HEK293 (cell line): Measurements from ENCODE around the gene NAALADL2.

ENCODE experiments used
- GLIS1 ChIP-seq: fragments of 450-650 bp; formaldehyde crosslinking; IDR thresholded peaks from 2 replicates; pipeline ENCODE4 v1.5.1; 2016; ENCODE audit warnings: missing biosample characterization, missing genetic modification characterization
- INSM2 ChIP-seq: fragments of 450-650 bp; formaldehyde crosslinking; IDR thresholded peaks from 2 replicates; pipeline ENCODE4 v1.5.1; 2016; ENCODE audit warnings: missing biosample characterization, missing genetic modification characterization
- KLF9 ChIP-seq: fragments of 450-650 bp; formaldehyde crosslinking; IDR thresholded peaks from 2 replicates; pipeline ENCODE4 v1.5.1; 2016; ENCODE audit warnings: missing biosample characterization, missing genetic modification characterization, low read depth
- SETDB1 ChIP-seq: IDR thresholded peaks from one replicate; pipeline ENCODE4 v1.6.1; 2017; ENCODE audit warnings: mild to moderate bottlenecking, low read length, moderate library complexity, mixed read lengths; ENCODE audit not compliant: insufficient read length
- YY1 ChIP-seq: fragments of 450-650 bp; formaldehyde crosslinking; IDR thresholded peaks from 2 replicates; pipeline ENCODE4 v1.5.1; 2018; ENCODE audit warnings: missing biosample characterization, missing genetic modification characterization
- ZFP41 ChIP-seq: fragments of 450-650 bp; formaldehyde crosslinking; IDR thresholded peaks from 2 replicates; pipeline ENCODE4 v1.5.1; 2016; ENCODE audit warnings: missing biosample characterization, missing genetic modification characterization, borderline replicate concordance
- ZNF121 ChIP-seq: fragments of 450-650 bp; formaldehyde crosslinking; IDR thresholded peaks from 2 replicates; pipeline ENCODE4 v1.5.1; 2016; ENCODE audit warnings: missing biosample characterization, missing genetic modification characterization
- ZNF24 ChIP-seq: fragments of 450-650 bp; formaldehyde crosslinking; IDR thresholded peaks from 2 replicates; pipeline ENCODE4 v1.5.1; 2016; ENCODE audit warnings: missing biosample characterization, missing genetic modification characterization
- TF ChIP-seq, protein P1 (sequence below): fragments of 450-650 bp; formaldehyde crosslinking; IDR thresholded peaks from 2 replicates; pipeline ENCODE4 v1.5.1; 2016; ENCODE audit warnings: missing biosample characterization, missing genetic modification characterization
- TF ChIP-seq, protein P2 (sequence below): sonication (generic); formaldehyde crosslinking; IDR thresholded peaks from 2 replicates; pipeline ENCODE4 v1.8.1; 2022; ENCODE audit warnings: mild to moderate bottlenecking, moderate library complexity, missing genetic modification reagents
- TF ChIP-seq, protein P3 (sequence below): fragments of 450-650 bp; formaldehyde crosslinking; IDR thresholded peaks from 2 replicates; pipeline ENCODE4 v1.5.1; 2016; ENCODE audit warnings: missing biosample characterization, missing genetic modification characterization
- TF ChIP-seq, protein P4 (sequence below): fragments of 450-650 bp; formaldehyde crosslinking; IDR thresholded peaks from 2 replicates; pipeline ENCODE4 v1.5.1; 2016; ENCODE audit warnings: missing biosample characterization, missing genetic modification characterization

GRCh38 chr3:175207361-175207760 lies 348.2 kb downstream of the NAALADL2 start:
- TF ChIP-seq, protein P1, sequence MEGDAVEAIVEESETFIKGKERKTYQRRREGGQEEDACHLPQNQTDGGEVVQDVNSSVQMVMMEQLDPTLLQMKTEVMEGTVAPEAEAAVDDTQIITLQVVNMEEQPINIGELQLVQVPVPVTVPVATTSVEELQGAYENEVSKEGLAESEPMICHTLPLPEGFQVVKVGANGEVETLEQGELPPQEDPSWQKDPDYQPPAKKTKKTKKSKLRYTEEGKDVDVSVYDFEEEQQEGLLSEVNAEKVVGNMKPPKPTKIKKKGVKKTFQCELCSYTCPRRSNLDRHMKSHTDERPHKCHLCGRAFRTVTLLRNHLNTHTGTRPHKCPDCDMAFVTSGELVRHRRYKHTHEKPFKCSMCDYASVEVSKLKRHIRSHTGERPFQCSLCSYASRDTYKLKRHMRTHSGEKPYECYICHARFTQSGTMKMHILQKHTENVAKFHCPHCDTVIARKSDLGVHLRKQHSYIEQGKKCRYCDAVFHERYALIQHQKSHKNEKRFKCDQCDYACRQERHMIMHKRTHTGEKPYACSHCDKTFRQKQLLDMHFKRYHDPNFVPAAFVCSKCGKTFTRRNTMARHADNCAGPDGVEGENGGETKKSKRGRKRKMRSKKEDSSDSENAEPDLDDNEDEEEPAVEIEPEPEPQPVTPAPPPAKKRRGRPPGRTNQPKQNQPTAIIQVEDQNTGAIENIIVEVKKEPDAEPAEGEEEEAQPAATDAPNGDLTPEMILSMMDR (tag by site-specific recombination) = no peak
- TF ChIP-seq GLIS1 (tag by site-specific recombination) (no peak), KLF9 (tag by site-specific recombination) (no peak), ZNF121 (tag by site-specific recombination) (no peak), ZNF24 (tag by site-specific recombination) (no peak), YY1 (tag by site-specific recombination) (no peak), INSM2 (tag by site-specific recombination) (no peak), ZFP41 (tag by site-specific recombination) (no peak), SETDB1 (no peak)
- TF ChIP-seq, protein P2, sequence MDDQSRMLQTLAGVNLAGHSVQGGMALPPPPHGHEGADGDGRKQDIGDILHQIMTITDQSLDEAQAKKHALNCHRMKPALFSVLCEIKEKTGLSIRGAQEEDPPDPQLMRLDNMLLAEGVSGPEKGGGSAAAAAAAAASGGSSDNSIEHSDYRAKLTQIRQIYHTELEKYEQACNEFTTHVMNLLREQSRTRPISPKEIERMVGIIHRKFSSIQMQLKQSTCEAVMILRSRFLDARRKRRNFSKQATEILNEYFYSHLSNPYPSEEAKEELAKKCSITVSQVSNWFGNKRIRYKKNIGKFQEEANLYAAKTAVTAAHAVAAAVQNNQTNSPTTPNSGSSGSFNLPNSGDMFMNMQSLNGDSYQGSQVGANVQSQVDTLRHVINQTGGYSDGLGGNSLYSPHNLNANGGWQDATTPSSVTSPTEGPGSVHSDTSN = no peak
- TF ChIP-seq, protein P3, sequence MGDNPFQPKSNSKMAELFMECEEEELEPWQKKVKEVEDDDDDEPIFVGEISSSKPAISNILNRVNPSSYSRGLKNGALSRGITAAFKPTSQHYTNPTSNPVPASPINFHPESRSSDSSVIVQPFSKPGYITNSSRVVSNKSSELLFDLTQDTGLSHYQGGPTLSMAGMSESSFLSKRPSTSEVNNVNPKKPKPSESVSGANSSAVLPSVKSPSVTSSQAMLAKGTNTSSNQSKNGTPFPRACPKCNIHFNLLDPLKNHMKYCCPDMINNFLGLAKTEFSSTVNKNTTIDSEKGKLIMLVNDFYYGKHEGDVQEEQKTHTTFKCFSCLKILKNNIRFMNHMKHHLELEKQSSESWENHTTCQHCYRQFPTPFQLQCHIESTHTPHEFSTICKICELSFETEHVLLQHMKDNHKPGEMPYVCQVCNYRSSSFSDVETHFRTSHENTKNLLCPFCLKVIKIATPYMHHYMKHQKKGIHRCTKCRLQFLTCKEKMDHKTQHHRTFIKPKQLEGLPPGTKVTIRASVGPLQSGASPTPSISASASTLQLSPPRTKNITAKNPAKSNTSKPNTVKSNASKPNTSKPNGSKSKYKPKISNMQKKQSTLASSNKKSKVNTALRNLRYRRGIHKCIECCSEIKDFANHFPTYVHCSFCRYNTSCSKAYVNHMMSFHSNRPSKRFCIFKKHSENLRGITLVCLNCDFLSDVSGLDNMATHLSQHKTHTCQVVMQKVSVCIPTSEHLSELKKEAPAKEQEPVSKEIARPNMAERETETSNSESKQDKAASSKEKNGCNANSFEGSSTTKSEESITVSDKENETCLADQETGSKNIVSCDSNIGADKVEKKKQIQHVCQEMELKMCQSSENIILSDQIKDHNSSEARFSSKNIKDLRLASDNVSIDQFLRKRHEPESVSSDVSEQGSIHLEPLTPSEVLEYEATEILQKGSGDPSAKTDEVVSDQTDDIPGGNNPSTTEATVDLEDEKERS (tag by site-specific recombination) = no peak
- TF ChIP-seq, protein P4, sequence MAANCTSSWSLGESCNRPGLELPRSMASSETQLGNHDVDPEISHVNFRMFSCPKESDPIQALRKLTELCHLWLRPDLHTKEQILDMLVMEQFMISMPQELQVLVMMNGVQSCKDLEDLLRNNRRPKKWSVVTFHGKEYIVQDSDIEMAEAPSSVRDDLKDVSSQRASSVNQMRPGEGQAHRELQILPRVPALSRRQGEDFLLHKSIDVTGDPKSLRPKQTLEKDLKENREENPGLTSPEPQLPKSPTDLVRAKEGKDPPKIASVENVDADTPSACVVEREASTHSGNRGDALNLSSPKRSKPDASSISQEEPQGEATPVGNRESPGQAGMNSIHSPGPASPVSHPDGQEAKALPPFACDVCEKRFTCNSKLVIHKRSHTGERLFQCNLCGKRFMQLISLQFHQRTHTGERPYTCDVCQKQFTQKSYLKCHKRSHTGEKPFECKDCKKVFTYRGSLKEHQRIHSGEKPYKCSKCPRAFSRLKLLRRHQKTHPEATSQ (tag by site-specific recombination) = no peak
